ENCODE measurements around the gene NCKAP1. TPM values are rescaled to one million over a fixed set of nuclear protein-coding genes. Genes with fewer than 3 reads are reported as not detected.

NCKAP1 gene
- total RNA-seq, 1 experiment from 2014 or later: 162 TPM

DNA sequence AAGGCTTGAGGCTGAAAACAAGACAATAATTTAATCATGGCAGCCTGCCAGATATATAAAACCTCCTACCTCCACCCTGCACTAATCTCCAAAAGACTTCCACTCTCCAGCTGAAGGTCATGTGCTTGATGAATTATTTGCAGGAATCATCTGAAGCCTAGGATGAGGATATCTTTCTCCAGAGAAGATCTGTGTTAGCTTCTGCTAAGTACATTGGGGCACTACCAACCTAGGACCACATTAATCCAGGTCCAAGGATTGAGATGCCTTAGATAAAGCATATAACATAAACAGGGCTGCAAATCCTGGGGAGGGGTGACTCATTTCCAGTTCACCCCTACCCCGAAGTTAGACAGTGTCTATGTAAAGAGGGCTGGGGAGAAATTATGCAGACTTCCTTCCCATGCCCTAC lies 91.3 kb downstream of the NCKAP1 start:
- Histone ChIP-seq H3K36me3 (ENCODE audit: control insufficient read depth, insufficient read depth, low read length) (no peaks in the 10 kb centered on the region; the same call in 1 of the 2 replicates), H3K27me3 (replicated peaks; ENCODE audit: control insufficient read depth, insufficient read depth, low read length) (no peaks in the 10 kb centered on the region), H3K9me3 (no peaks in the 10 kb centered on the region), H3K4me3 (ENCODE audit: low read depth, low read length) (no peak overlapping the region), H3K4me1 (no peaks in the 10 kb centered on the region)
- Mint-ChIP-seq H3K27ac (ENCODE audit: unreplicated experiment) (no peak overlapping the region), H3K36me3 (ENCODE audit: insufficient read depth, unreplicated experiment) (peaks cover 71% of the 10 kb centered on the region), H3K27me3 (ENCODE audit: insufficient read depth, unreplicated experiment) (no peaks in the 10 kb centered on the region), H3K9me3 (ENCODE audit: unreplicated experiment) (no peaks in the 10 kb centered on the region), H3K4me1 (ENCODE audit: low read depth, unreplicated experiment) (no peaks in the 10 kb centered on the region), H3K4me3 (ENCODE audit: unreplicated experiment) (no peak overlapping the region)
- ChIA-PET CTCF (no interaction called here), POLR2A (no interaction called here)
- no TSS peak for BruUV-seq (replicated peaks)
- intact Hi-C loops (cut with micrococcal nuclease; ENCODE audit: unreplicated experiment): no loop called here
- TF ChIP-seq, protein P1, sequence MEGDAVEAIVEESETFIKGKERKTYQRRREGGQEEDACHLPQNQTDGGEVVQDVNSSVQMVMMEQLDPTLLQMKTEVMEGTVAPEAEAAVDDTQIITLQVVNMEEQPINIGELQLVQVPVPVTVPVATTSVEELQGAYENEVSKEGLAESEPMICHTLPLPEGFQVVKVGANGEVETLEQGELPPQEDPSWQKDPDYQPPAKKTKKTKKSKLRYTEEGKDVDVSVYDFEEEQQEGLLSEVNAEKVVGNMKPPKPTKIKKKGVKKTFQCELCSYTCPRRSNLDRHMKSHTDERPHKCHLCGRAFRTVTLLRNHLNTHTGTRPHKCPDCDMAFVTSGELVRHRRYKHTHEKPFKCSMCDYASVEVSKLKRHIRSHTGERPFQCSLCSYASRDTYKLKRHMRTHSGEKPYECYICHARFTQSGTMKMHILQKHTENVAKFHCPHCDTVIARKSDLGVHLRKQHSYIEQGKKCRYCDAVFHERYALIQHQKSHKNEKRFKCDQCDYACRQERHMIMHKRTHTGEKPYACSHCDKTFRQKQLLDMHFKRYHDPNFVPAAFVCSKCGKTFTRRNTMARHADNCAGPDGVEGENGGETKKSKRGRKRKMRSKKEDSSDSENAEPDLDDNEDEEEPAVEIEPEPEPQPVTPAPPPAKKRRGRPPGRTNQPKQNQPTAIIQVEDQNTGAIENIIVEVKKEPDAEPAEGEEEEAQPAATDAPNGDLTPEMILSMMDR (IDR thresholded peaks at IDR 0.05; ENCODE audit: insufficient read depth in 1 of 2, low read depth in 1 of 2, low read length in 1 of 2, severe bottlenecking in 1 of 2, unreplicated experiment in 1 of 2): no peak
- no peak for DNase-seq

- no peak for DNase-seq
- POLR2A ChIA-PET: no interaction called here
- H3K9me3 Mint-ChIP-seq (ENCODE audit: unreplicated experiment): no peaks in the 10 kb centered on the region
- intact Hi-C loops (cut with micrococcal nuclease; ENCODE audit: unreplicated experiment): no loop called here
- Histone ChIP-seq H3K9me3 (no peaks in the 10 kb centered on the region), H3K27me3 (replicated peaks; ENCODE audit: control insufficient read depth, insufficient read depth, low read length) (no peaks in the 10 kb centered on the region), H3K36me3 (ENCODE audit: control insufficient read depth, insufficient read depth, low read length) (no peaks in the 10 kb centered on the region; the same call in 1 of the 2 replicates), H3K4me3 (ENCODE audit: low read depth, low read length) (no peak overlapping the region), H3K4me1 (no peaks in the 10 kb centered on the region)
- peaks cover 64% of the 10 kb centered on the region for H3K36me3 Mint-ChIP-seq (ENCODE audit: insufficient read depth, unreplicated experiment)
- no peak overlapping the region for H3K27ac Mint-ChIP-seq (ENCODE audit: unreplicated experiment)
- no peaks in the 10 kb centered on the region for H3K4me1 Mint-ChIP-seq (ENCODE audit: low read depth, unreplicated experiment)
- BruUV-seq (replicated peaks): no TSS peak
- TF ChIP-seq, protein P1 (IDR thresholded peaks at IDR 0.05; ENCODE audit: insufficient read depth in 1 of 2, low read depth in 1 of 2, low read length in 1 of 2, severe bottlenecking in 1 of 2, unreplicated experiment in 1 of 2): no peak
- H3K27me3 Mint-ChIP-seq (ENCODE audit: insufficient read depth, unreplicated experiment): no peaks in the 10 kb centered on the region
- H3K4me3 Mint-ChIP-seq (ENCODE audit: unreplicated experiment): no peak overlapping the region
- CTCF ChIA-PET: no interaction called here
Measured at GRCh38 chr2:182943339-182943738, 94.9 kb downstream of the NCKAP1 start.

DNA sequence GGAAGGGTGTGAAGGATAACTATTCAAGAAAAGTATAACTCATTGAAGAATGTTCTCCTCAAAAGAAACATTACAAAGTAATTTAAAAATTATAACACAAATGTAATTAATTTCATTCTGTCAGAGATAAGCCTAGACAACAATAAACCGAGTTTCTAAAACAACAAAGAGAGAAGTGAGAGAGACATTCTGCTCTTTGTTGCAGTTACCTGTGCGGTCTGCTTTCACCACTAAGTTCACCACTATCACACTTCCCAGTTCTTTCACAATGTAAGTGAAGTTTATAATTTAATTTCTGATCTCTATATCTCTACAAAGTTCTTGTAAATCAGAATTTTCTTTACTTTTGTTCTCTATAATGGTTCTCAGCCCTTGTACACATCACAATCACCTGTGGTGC lies 95.5 kb downstream of the NCKAP1 start:
- Mint-ChIP-seq H3K4me1 (ENCODE audit: low read depth, unreplicated experiment) (no peaks in the 10 kb centered on the region), H3K27me3 (ENCODE audit: insufficient read depth, unreplicated experiment) (no peaks in the 10 kb centered on the region), H3K4me3 (ENCODE audit: unreplicated experiment) (no peak overlapping the region), H3K27ac (ENCODE audit: unreplicated experiment) (no peak overlapping the region), H3K36me3 (ENCODE audit: insufficient read depth, unreplicated experiment) (peaks cover 70% of the 10 kb centered on the region), H3K9me3 (ENCODE audit: unreplicated experiment) (no peaks in the 10 kb centered on the region)
- H3K9me3 ChIP-seq: no peaks in the 10 kb centered on the region
- H3K36me3 ChIP-seq (ENCODE audit: control insufficient read depth, insufficient read depth, low read length): no peaks in the 10 kb centered on the region; the same call in 1 of the 2 replicates
- H3K4me3 ChIP-seq (ENCODE audit: low read depth, low read length): no peak overlapping the region
- no TSS peak for BruUV-seq (replicated peaks)
- TF ChIP-seq, protein P1 (IDR thresholded peaks at IDR 0.05; ENCODE audit: insufficient read depth in 1 of 2, low read depth in 1 of 2, low read length in 1 of 2, severe bottlenecking in 1 of 2, unreplicated experiment in 1 of 2): no peak
- no peak for DNase-seq
- H3K4me1 ChIP-seq: no peaks in the 10 kb centered on the region
- POLR2A ChIA-PET: no interaction called here
- CTCF ChIA-PET: no interaction called here
- no peaks in the 10 kb centered on the region for H3K27me3 ChIP-seq (replicated peaks; ENCODE audit: control insufficient read depth, insufficient read depth, low read length)
- intact Hi-C loops (cut with micrococcal nuclease; ENCODE audit: unreplicated experiment): no loop called here

Measured in Caco-2 (cell line).